IPS-NIHi11 (cell line): Measurements from ENCODE around the gene KIAA1586.
A peak's percentile ranks its signal among the peaks of the same experiment; 100 is the strongest.
"Not testable (repeated sequence)": the region's sequence is repeated elsewhere in the genome, so short reads cannot be mapped to it uniquely, and the experiment has no call there.

Source experiments
- DNase-seq: peaks from one replicate; pipeline ENCODE4 v3.0.0; 2012; ENCODE audit warnings: mixed read lengths, low spot score

The KIAA1586 gene, protein sequence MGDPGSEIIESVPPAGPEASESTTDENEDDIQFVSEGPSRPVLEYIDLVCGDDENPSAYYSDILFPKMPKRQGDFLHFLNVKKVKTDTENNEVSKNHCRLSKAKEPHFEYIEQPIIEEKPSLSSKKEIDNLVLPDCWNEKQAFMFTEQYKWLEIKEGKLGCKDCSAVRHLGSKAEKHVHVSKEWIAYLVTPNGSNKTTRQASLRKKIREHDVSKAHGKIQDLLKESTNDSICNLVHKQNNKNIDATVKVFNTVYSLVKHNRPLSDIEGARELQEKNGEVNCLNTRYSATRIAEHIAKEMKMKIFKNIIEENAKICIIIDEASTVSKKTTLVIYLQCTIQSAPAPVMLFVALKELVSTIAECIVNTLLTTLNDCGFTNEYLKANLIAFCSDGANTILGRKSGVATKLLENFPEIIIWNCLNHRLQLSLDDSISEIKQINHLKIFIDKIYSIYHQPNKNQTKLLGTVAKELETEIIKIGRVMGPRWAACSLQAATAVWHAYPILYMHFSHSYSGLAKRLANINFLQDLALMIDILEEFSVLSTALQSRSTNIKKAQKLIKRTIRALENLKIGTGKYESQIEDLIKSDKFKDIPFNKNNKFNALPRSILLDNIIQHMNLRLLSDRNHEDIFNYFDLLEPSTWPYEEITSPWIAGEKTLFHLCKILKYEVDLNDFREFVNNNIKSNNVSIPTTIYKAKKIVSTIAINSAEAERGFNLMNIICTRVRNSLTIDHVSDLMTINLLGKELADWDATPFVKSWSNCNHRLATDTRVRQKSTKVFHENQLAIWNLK

DNA sequence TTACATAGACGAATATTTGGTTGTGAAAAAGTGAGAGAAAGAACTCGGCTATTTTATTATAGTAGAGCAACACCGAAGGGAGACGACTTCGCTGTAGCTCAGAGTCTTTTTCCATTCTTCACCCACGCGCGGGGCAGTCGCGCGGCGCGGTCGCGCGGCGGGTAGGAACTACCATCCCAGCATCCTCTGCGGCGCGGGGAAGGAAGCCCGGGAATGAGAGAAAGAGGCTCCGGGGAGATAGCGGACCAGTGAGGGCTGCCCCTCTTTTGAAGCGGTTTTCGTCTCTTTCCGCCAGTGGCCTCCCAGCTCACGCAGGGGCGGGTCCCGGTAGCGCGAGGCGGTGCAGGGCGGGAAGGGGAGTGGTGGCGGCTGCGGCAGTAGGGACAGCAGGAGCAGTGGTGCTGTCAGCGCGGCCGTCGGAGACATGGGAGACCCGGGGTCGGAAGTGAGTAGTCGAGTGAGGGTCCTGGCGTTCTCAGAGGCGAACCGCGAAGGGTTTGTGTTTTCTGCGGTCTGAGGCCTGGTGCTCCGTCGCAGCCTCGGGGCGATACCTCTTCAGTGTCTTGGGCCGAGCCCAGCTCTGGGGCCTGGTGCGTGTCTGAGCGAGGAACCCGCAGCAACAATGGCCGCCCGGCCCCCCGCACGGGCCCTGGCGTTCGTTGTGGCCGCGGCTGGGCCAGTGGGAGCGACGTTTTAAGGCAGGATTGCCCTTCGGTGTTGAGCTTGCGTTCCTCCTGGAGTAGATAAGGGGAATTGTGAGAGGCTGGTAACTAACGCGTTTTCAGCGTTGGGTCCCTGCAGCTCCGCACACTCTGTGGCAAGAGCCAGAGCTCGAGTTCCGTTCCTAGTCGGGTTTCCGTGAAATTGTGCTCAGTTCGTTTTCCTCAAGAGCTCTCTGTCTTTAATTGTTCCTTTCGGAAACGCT is at the start of gene KIAA1586:
Gene KIAA1586, plus strand, starts transcription at position 362 of the 925 bp plus-strand sequence. Its CDS starts 63 bp downstream, at position 425.
- peak; percentile 87 for DNase-seq

DNA sequence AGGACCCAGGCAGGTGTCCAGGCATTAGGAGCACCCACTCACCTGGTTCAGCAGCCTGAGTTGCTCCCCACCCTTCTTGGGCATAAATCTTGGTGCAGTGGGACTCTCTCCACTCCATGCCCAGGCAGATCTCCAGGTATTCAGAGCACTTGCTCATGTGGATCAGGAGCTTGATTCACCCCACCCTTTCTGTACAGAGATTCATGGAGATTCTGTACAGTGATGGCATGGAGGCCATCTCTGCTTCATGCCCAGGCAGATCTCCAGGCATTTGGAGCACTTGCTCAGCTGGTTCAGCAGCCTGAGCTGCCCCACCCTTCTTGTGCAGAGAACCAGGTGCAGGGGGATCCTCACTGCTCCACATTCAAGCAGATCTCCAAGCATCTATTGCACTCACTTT is 47.4 kb upstream of the KIAA1586 start:
- no peak for DNase-seq

DNA sequence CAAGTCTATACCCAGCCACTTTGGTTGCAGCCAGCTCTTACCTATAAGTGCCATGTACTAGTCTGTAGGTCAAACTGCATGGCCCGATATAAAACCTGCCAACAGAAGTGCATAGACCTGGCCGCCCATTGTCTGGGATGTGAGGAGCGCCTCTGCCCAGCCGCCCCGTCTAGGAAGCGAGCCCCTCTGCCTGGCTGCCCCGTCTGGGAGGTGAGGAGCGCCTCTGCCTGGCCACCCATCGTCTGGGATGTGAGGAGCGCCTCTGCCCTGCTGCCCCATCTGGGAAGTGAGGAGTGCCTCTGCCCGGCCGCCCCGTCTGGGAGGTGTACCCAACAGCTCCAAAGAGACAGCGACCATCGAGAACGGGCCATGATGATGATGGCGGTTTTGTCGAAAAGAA is 46.7 kb upstream of the KIAA1586 start:
- not testable (repeated sequence) for DNase-seq

DNA sequence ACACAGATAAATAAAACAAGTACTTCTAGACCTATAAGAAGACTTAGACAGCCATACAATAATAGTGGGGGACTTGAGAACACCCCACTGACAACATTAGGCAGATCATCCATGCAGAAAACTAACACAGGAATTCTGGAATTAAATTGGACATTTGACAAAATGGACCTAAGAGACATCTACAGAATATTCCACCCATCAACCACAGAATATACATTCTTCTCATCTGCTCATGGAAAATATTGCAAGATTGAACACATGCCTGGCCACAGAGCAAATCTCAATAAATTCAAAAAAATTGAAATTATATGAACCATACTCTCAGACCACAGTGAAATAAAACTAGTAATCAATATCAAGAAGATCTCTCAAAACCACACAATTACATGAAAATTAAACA is 44.3 kb upstream of the KIAA1586 start:
- no peak for DNase-seq

DNA sequence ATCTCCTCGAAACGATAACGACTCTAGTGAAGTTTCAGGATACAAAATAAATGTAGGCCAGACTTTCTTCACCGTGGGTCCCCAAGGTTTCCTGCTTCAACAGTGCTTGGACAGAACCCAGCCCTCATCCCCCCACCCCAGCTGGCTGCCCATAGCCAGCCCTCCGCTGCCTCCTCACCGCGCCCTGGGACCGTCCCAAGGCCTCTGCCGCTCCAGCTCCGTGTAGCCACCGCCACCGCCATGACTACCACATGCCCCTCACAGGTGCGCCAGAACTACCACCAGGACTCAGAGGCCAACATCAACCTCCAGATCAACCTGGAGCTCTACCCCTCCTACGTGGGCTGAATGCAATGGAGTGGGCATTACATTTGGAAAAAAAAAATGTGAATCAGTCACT is 42.2 kb upstream of the KIAA1586 start:
- no peak for DNase-seq

DNA sequence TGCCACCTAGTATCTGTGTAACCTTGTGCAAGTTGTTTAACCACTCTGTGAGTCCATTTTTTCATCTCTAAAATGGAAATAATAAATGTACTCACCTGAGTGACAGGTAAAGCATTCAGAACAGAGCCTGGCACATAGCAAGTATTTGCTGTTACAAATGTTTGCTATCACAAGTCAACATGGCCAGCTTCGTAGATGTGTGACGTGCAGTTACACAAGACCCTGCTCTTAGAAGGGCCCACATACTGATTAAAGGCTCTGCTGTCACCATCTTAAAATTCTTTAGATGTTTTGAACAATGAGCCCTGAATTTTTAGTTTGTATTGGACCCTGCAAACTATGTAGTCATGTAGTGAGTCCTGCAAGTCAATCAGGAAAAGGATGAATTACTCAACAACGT is 40.4 kb upstream of the KIAA1586 start:
- DNase-seq = no peak

DNA sequence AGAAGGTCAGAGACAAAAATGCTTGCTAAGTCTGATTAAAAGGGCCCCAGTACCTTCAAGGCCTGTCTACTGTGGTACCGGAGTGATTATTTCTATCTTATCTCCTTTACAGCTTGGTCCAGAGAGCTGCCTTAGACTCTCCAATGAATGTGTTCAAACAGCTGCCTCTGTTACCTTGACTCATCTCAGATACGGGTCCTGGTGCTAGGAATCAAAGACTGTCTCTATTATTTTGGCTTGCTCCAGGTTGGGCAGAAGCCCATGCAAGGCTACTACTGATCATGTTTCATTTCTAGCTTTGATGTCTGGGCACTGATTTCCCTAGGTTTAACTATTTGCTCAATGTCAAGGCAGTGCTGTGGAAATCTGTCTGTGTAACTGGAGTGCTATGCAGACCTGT is 38.4 kb upstream of the KIAA1586 start:
- DNase-seq = not testable (repeated sequence)

DNA sequence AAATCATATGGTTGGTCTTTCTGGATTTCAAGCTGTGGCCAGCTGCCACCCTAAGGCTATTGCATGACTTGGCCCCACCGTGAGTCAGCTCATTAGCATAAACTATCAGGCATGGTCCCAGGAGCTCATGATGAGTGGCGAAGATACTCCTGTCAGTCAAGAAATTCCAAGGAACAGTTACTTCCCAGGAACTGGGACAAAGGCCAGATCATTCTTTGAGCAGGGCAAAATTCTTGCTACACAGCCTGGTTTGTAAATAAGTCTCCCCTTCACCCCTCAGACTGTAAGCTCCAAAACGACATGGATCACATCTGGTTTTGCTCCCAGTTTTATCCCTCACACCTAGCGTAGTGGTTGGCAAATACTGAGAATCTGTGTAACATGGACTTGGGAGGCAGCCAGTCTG is 33.0 kb upstream of the KIAA1586 start:
- DNase-seq = no peak

DNA sequence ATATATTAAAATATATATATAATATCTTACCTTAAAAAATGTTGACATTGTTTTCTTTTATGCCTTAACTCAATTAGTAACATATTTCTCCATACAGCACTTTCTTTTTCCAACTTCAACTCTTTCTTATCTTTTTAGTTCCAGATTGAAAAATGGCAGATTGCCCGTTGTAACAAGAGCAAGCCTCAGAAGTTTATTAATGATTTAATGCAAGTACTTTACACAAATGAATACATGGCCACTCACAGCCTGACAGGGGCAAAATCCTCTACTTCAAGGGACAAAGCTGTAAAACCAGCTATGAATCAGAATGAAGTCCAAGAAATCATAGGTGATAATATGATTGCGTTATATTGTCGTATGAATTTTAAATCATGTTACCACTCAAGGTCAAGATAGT is 29.4 kb upstream of the KIAA1586 start:
- no peak for DNase-seq

DNA sequence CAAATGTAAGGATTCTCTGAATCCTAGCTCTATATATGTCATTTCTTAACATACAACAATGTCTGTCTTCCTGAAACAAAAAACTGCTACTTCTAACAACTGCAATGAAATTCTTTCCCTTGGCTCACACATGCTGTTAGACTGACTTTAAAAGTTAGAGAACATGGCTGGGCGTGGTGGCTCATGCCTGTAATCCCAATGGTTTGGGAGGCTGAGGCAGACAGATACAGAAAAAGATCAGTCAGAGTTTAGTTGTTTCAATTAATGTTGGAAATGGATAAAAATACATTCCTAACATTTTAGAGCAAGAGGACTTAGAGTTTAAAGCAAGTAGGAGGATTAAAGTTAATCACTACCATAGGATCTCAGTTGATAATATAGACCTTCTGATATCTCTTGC is 28.7 kb upstream of the KIAA1586 start:
- no peak for DNase-seq

DNA sequence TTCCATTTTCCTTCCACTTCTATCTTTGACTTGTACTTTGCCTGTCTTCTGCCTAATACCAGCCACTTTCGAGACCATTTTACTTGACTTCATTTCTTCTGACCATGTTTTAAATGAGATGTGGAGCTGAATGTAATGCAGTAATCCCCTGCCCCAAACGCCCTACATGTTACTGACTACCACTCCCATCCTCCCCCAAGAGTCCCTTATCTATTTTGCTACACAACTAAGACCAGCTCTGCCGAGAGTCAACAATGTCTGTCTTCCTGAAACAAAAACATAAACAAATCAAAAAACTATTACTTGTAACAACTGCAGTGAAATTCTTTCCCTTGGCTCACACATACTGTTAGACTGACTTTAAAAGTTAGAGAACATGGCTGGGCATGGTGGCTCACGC is 27.1 kb upstream of the KIAA1586 start:
- DNase-seq = no peak

DNA sequence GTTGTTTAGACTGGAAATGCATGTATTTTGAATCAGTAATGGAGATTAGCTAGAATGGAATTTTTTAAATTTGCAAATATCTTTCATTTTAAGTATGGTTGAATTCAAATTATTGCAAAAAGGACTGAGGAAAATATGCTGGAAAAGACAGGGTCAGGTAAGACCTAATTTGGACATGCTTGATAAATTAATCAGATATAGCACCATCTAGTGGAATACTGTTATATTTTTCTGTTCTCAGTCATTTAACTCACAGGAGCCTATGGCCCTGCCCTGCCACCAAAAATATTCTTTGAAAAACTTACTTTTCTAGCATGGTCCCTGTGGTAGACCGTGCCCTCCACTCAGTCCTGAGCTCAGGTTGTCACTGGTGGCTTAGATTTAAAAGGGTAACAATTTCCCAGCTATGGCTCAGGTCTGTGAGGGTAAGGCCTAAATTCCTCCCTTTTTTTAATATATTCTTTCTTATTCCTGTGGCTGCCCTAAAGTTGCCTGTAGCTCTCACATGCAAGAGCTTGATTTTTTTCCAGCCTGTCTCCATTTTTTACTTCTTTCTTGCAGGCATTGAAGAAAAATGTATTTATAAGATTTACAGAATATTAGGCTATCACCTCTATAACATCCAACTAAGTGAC is 25.3 kb upstream of the KIAA1586 start:
- peak; percentile 65 for DNase-seq

DNA sequence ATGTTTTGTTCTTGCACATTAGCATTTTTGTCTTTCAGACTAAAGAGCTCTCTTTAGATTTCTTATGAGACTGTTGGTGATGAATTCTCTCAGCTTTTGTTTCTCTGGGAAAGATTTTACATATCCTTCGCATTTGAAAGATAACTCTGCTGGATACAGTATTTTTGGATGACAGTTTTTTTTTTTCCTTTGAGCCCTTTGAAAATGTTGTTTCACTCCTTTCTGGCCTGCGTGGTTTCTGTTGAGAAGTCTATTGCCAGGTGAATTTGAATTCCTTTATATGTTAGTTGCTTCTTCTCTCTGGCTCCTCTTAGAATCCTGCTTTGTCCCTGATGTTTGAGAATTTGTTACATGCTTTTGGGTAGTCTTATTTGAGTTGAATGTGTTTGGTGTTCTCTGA is 22.2 kb upstream of the KIAA1586 start:
- DNase-seq = no peak

DNA sequence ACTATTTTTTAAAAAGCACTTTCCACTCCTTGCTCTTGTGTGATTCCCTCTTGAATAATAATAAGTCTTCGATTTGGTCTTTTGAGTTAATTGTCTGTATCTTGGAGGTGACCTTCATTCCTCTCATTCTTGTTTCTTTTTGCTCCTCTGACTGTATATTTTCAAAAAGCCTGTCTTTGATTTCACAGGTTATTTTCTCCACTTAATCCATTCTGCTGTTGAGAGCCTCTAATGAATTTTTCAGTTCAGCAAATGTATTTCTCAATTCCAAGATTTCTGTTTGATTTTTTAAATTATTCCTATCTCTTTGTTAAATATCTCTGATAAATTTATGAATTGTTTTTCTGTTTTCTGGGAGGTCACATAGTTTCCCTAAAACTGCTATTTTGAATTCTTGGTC is 21.7 kb upstream of the KIAA1586 start:
- DNase-seq = no peak

DNA sequence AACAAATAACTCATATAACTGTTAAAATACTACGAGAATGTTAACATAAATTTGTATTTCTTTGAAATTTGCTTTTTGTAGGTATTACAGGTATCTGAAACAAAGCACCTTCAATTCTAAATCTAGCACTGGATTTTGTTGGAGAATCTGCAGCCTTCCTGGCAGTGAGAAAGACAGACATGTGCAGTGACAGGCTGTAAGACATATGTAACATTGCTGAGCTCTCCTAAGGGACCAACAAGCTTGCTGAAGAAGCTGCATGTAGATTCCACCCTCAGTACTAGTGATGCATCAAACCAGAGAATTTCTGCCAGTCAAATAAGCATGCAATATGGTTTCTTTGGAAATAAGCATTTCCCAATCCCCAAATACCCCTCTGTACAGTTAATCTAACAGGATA is 20.5 kb upstream of the KIAA1586 start:
- no peak for DNase-seq

DNA sequence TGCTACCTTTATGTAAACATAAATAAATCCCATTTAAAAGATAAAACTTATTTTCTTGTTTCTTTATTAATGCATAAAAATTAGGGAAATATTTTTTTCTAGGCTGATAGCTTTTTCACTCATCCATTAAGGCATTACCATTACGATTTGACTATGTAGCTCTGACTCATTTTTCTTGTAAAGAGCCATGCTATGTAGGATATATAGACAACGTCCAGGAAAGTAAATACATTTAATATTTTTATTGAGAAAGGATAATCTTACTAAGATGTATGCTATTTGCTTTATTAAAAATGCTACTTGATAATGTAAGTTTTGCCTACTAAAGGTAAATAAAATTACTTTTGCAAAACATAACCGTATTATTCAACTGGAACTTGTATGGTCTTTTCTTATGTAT is 19.2 kb upstream of the KIAA1586 start:
- no peak for DNase-seq

DNA sequence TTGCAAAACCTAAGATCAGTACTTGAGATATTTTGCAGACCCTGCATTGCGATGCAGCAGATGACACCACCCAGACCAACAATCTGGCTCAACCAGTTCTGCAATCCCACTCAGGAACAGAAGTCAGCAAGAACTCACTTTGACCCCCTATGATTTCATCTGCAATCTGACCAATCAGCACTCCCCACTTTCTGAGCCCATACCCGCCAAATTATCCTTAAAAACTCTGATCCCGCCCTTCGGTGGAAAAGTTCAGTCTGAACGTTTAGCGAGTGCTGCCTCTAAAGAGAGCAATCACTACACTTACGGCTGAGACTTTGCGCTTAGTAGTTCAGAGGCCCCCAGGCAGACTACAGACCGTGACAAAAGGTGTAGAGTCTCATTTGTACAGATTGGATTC is 17.3 kb upstream of the KIAA1586 start:
- no peak for DNase-seq

DNA sequence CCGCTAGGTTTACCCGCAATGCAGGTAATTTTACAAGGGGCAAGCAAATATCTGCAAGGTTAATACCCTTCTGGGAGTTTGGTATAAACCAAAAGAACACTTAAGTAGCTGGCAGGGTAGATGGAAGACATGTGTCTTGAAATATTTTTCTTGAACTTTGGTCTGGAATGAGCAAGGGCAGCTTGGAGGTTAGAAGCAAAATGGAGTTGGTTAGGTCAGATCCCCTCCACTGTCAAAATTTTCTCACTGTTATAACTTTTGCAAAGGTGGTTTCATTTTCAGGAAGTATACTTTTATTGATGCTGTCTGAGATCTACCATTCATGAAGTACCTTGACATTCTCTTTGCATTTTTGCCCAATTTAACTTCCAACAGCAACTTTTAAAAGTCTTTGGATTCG is 13.3 kb upstream of the KIAA1586 start:
- DNase-seq = no peak

DNA sequence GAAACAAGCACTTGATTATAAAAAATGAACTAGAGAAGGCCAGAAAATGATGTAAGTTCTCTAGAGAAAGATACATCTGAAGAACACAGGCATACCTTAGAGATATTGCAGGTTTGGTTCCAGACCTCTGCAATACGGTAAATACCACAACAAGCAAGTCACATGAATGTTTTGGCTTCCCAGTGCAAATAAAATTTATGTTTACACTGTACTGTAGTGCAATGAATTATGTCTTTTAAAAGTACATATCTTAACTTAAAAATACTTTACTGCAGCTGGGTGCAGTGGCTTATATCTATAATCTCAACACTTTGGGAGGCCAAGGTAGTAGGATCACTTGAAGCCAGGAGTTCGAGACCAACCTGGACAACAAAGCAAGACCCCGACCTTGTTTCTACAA is 10.9 kb upstream of the KIAA1586 start:
- DNase-seq = no peak

DNA sequence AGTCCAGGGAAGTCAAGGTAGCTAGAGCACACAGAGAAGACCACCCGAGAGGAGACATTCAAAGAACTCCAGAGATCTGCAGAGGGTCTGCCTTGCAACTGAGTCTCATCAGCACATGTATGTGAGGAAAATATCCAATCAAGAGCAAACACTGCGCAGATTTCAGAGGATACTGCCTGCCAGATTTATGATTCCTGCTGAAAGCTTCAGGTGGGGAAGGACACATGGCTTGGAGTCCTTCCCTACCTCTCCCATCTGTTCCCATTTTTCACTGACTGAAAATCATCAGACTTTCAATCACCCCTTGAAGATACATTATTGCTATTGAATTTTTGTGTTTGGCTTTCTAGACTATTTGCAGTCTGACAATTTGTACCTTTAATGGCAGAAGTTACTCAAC is 7.6 kb upstream of the KIAA1586 start:
- DNase-seq = no peak

DNA sequence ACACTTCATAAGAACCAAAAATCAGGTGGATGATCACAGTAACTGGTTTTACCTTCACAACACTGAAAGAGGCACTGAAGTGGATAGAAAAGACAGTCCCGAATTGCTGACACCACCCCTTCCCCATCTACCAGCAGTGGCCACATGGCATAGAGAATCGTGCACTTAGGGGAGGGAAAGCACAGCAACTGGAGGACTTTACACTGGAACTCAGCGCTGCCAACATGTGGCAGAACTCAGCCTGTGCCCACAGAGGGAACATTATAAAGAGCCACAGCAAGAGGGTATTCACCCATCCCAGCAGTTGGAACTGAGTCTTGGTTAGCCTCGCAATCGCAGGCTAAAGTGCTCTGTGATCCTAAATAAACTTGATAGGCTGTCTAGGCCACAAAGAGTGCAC is 6.5 kb upstream of the KIAA1586 start:
- peak; percentile 29 for DNase-seq

DNA sequence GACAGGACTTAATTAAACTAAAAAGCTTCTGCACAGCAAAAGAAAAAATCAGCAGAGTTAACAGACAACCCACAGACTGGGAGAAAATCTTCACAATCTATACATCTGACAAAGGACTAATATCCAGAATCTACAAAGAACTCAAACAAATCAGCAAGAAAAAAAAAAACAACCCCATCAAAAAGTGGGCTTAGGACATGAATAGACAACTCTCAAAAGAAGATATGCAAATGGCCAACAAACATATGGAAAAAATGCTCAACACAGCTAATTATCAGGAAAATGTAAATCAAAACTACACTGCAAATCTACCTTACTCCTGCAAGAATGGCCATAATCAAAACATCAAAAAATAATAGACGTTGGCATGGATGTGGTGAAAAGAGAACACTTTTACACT is 2.4 kb upstream of the KIAA1586 start:
- not testable (repeated sequence) for DNase-seq
